Fibroblast of peridontal ligament (primary cell): ENCODE data around the gene TAF1B.
A peak's percentile ranks its signal among the peaks of the same experiment; 100 is the strongest.

Source experiments
- DNase-seq: peaks from one replicate; pipeline ENCODE4 v3.0.0-alpha.2; 2010; ENCODE audit errors: extremely low read depth

The TAF1B gene

GRCh38 chr2:9964334-9964980 lies 121.2 kb downstream of the TAF1B start:
- DNase-seq: no peak

- DNase-seq: no peak
Measured at GRCh38 chr2:9965119-9965822, 122.0 kb downstream of the TAF1B start.

DNA sequence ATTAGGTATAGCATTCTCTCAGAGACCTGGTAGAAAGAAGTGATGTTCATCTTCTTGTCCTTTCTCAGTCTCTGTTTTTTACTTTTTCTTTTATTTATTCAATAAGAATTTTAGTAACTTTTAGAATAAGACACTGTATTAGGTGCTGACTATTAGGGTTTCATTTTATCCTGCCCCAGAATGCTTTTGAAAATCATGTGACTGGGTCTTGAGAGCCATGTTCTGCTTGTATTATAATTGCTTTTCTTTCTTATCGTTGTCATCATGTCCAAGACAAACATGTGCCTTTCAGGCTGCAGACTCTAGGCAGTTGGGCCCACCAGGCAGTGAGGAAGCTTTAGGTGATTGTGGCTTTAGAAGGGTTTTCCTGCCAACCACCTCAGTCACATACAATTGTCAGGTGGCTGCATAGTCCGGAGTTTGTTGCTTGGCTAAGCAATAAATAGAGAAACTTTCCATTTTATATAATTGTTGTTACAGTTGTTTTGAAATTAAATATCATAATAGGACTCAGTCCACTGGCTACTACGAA lies 123.3 kb downstream of the TAF1B start:
- no peak for DNase-seq

DNA sequence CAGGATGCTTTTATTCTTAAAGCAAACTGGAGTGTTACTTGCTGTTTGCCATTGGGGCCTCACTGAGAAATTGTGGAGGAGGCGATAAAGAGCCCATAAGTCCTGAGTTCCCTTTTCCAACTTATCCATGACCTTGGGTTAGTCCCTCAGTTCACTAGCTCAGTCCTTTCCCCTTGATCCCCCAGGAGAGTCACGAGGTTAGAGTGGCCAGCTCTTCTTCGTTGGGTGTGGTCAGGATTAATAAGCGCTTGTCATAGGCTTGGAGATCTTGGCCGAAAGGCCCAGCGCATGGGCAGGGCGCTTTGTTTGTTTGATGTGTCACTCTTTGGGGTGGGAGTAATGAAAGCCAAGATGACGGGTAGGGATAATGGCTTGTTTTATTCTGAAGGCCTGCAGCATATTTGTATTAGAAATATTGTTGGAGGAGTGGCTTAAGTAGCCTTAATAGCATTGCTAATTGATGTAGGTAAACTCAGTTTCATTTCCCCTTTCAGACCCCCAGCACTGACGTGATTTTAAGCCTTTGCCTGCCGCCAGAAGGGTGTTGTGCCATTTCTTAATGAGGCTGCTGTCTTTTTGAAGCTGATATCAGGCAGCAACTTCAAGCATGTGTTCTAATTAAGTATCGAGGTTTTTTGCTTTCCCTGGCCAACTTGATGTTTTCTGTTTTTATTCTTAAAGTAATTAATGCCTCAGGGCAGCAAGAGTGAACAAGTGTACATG lies 123.9 kb downstream of the TAF1B start:
- no peak for DNase-seq

DNA sequence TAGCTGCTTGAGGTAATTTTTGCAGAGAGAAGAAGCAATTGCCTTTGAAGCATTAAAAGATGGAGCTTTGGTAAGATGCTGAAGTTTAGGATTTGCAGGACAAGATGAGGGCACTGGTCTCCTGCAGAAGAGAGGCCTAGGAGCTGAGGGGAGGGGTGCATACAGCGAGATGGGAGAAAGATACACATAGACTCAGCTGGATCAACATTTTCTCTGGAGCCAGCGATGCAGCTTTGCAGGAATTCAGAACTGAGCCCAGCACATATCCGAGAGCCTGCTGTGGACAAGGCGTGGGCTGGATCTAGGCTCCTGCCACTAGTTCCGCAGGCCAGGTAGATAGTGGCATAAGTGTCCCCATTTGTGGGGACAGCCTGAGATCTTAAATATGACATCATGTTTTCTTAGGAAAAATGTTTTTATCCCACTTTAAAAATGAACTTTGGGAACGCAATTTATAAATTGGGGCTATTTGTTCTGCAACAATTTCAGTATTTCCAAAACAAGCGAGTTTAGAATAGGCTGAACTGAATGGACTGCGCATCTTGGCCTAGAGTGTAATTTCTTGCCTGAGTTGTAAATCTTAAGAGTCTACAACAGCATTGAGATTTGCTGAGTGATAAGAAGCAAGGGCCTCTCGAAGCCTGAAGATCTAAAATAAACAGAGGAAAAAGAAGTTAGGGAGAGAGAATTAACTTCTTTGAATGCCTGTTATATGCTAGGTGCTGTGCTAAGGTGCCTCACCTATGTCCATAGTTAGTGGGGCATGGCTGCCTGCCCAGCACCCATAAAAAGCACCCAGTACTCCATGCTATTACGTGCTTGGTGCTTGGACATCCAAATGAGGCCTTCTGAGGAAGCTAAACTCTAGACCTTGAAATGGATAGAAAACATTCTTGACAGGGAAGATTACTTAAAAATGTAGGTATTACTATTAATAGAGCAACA lies 125.6 kb downstream of the TAF1B start:
- no peak for DNase-seq

DNA sequence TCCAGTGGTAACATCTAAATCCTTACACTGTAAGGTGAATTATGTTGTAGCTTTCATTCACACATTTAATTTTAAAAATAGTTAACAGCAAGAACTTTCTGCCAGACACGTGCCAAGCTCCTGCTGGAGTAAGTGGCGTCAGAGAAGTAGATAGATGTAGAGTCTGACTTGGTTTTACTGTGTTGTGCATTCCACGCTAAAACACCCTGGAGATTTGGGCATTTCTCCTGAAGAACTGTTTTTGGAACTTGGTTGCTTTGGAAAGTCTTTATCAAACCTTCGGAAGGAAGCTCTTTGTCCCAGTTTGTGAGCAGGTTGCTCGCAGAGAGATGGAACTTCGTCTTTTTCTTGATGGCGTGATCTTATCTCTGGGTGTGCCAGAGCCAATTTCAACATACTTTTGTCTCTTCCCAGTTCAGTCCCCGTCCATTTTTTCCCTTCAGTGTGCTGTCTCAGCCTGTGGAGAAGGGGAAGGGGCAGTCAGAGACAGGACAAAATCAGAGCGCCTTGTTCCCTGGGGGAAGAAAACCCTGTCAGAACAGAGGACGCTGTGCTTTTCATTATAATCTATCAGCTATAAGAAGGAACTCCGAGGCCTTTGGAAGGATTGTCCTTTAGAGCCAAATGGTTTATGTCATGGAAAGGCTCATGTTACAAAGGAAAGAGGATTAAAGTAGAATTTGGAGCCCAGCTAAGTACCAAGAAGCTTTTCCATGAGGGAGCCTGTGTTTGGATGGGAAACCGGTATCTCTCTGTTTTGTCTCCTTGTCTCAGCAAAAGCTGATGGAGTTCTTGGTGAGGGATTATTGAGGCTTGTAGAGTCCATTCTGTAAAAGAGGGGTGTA lies 127.1 kb downstream of the TAF1B start:
- DNase-seq: peak; percentile 47

GRCh38 chr2:9971105-9971818 lies 128.0 kb downstream of the TAF1B start:
- peak; percentile 39 for DNase-seq

- DNase-seq: no peak
Measured at GRCh38 chr2:9971890-9972289, 128.6 kb downstream of the TAF1B start.

DNA sequence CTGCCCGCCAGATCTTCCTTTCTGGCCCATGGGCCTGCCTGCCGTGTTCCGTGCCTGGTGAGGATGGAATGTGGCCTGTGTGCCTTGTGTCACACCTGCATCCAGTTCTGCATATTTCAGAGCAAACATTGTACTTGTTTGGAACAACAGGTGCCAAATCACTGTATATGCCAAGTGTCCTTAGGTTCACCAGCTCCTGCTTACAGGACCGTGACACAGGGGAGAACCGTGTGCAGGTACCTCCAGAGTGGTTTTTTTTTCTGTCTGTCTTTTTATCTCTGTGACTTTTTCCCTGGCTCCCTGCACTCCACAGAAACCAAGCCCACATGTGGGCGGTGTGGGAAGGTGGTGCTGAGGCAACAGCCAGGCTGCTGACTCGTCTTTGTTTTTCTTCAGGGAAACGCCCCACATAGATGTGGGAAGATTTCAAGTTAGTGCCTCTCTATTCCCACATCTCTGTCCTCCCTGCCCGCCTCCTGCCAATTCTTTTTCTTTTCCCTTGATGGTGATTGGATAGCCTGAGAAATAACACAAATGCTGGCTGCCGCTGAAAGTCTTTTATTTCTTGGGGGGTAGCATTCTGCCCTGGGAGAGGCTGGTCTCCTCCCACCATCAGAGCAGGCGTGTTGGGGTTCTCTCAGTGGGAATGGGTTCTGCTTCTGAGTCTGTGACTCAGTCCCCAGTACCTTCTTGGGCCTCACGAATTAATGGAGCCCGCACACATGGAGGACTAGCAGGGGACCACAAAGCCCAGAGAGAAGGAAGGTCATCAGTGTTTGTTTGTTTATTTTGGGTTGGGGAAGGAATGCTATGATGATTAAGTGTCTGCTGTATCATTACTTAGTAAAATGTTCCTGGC lies 129.6 kb downstream of the TAF1B start:
- DNase-seq: peak; percentile 45

- DNase-seq: no peak
Measured at GRCh38 chr2:9973690-9974089, 130.4 kb downstream of the TAF1B start.

DNA sequence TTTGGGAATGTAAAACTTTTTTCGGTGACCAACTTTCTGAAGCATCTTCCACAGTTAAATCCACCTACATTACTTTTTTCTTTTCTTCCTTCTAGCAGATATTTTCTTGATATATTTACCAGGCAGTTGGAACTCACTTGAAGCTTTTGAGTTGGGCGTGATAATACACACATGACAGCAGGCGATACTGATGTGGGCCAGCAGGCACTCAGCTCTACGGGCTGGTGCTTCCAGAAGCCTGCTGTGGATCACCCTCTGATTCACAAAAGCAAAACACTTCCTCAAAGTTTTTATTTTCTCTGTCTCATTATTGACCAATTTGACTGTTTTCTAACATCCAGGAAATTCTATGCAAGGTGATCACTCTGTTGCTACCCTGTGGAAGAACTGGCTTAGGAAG lies 131.1 kb downstream of the TAF1B start:
- DNase-seq: no peak

- DNase-seq: peak; percentile 23
Measured at GRCh38 chr2:9975328-9975727, 132.1 kb downstream of the TAF1B start.

GRCh38 chr2:9975805-9976447 lies 132.7 kb downstream of the TAF1B start:
- peak; percentile 95 for DNase-seq

DNA sequence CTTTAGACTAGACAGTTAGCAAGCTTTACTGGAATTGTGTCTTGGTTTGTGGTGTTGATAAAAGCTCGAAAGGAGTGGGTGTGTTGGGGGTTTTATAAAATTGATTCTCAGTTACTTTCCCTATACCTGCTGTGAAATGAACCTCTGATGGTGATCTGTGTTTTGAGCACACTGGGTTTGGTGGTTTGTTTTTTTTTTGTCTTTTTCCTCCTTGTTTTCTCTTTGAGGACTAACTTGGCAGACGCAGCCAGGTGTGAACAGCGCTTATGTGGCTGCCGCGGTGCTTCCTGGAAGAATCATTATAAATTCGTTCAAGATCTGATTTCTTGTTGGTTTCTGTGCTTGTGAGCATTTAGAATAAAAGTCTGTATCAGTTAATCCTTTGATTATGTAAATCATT lies 136.7 kb downstream of the TAF1B start:
- DNase-seq: no peak

DNA sequence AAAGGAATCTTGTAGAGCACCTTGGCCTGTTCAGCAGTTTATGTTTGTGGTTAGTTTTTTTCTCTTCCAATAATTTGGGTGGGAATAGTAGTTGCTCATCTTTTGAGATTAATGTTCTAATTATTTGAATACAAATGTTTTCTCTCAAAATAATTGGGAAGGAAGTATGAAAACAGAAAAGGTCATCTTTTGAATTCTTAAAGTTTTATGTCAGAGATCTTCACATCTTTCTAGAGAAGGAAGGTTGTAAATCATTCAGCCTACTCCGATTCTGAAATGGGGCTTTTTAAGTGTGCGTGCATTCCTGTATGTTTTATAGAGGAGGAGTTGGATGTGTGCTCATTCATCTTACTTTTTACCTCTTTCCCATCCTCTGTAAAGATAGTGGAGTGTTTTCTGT lies 137.2 kb downstream of the TAF1B start:
- no peak for DNase-seq

DNA sequence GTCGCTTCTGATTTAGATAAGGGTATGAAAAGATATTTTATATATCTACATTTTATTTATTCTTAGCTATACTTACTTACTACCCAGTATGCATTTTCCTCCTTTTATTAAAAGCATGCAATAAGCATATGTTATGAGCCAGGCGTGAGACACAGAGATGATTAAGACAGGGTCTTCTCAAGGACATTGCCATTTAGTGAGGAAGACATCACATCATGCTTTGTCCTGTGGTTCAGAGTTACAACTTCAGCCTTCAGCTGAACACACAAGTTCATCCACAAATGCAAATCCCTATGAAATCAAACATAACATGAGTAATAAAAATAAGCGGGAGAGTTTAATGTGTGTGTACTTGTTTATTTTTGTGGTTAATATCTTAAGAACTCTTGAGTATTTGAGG lies 138.4 kb downstream of the TAF1B start:
- DNase-seq: no peak

GRCh38 chr2:9982248-9982647 lies 139.0 kb downstream of the TAF1B start:
- DNase-seq: peak; percentile 98

DNA sequence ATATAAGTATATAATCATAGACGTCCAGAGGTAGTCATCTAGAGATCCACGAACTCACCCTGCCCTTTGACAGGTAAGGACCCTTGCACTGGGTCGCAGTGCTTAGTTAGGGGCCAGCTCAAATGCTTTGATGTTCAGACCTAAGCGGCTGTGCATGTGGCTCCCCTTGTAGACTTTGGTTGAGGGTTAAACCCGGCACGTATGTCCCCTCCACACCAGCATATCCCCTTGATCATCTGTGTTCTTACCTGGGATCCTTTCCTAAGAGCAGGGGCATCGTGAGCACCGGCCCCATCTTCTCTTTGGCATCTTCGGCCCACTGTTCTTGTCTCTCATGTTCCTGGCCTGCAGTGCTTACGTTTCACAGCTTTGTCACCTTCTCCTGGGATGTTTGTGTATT lies 139.6 kb downstream of the TAF1B start:
- no peak for DNase-seq
